ENCODE results near the gene EPG5.

EPG5 gene

DNA sequence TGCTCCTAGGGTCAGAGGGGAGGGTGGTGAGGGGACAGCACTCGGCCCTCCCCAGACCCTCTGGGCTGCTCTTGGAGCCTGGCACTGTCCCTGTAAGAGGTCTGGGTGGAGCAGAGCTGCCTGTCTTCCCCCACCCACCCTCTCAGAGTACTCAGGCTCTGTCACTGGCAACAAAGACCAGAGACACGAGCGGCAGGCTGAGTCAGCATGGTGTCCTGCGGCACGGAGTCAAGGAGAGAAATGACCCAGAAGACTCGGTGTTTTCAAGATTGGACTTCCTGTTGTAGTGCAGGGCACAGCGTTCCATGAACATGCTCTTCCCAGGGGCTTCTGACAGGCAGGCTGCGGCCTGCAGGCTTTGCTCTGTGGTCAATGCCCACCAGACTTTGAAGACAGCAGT, 121.7 kb downstream of the EPG5 start:
- Histone ChIP-seq H3K9ac (ENCODE audit: low read length) (peak overlapping the region; percentile 1), H3K27me3 (replicated peaks; ENCODE audit: control insufficient read depth, insufficient read depth, low read length) (no peaks in the 10 kb centered on the region), H3K4me3 (ENCODE audit: low read length) (no peak overlapping the region), H3K9me3 (ENCODE audit: control insufficient read depth, low read length) (no peaks in the 10 kb centered on the region), H3K36me3 (ENCODE audit: control insufficient read depth, insufficient read depth, low read length, severe bottlenecking) (peaks cover 12% of the 10 kb centered on the region), H3K4me1 (ENCODE audit: control insufficient read depth, insufficient read depth, low read length) (peaks cover 30% of the 10 kb centered on the region)
- no peak for DNase-seq (ENCODE audit: low read depth)

DNA sequence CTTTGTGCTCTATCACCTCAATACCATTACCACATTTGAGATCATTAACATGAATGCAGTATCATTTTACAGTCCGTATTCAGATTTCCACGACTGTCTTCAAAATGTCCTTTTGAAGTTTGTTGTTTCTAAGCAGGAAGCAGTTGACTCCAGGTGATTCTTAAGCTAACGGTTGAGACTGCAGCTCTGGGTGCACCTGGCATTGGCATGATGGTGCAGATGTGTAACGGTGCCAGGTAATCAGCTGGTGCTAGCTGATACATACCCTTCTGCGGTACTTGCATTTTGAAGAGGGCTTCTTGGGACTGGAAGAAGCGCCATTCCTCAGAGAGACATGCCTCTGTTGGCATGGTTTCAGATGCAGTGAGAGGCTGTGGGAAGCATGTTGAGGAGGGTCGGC, 122.2 kb downstream of the EPG5 start:
- Histone ChIP-seq H3K9me3 (ENCODE audit: control insufficient read depth, low read length) (no peaks in the 10 kb centered on the region), H3K36me3 (ENCODE audit: control insufficient read depth, insufficient read depth, low read length, severe bottlenecking) (peaks cover 9% of the 10 kb centered on the region), H3K9ac (ENCODE audit: low read length) (peak overlapping the region; percentile 1), H3K27me3 (replicated peaks; ENCODE audit: control insufficient read depth, insufficient read depth, low read length) (no peaks in the 10 kb centered on the region), H3K4me1 (ENCODE audit: control insufficient read depth, insufficient read depth, low read length) (peaks cover 30% of the 10 kb centered on the region), H3K4me3 (ENCODE audit: low read length) (no peak overlapping the region)
- DNase-seq (ENCODE audit: low read depth), result no peak

DNA sequence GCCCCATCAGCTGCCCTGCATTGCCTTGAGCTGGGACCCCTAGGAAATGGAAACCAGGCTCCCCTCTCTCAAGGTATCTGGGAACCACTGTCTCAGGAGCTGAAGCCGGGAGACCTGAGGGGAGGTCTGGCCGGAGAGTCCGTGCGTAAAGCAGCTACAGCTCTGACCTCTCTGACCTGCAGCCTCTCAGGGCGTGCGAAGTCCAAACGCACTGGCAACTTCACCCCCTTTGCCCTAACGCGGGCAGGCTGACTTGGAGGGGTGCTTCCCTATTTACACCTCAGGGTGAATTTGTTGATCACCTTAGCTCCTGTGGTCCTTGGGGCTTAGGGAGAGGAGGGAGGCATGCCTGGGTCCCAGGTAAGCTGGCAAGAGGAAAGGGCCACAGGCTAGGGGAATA, 124.1 kb downstream of the EPG5 start:
- Histone ChIP-seq H3K4me3 (ENCODE audit: low read length) (no peak overlapping the region), H3K27me3 (replicated peaks; ENCODE audit: control insufficient read depth, insufficient read depth, low read length) (peaks cover 2% of the 10 kb centered on the region), H3K9ac (ENCODE audit: low read length) (no peak overlapping the region), H3K4me1 (ENCODE audit: control insufficient read depth, insufficient read depth, low read length) (peaks cover 31% of the 10 kb centered on the region), H3K36me3 (ENCODE audit: control insufficient read depth, insufficient read depth, low read length, severe bottlenecking) (no peaks in the 10 kb centered on the region), H3K9me3 (ENCODE audit: control insufficient read depth, low read length) (no peaks in the 10 kb centered on the region)
- DNase-seq (ENCODE audit: low read depth), result no peak

DNA sequence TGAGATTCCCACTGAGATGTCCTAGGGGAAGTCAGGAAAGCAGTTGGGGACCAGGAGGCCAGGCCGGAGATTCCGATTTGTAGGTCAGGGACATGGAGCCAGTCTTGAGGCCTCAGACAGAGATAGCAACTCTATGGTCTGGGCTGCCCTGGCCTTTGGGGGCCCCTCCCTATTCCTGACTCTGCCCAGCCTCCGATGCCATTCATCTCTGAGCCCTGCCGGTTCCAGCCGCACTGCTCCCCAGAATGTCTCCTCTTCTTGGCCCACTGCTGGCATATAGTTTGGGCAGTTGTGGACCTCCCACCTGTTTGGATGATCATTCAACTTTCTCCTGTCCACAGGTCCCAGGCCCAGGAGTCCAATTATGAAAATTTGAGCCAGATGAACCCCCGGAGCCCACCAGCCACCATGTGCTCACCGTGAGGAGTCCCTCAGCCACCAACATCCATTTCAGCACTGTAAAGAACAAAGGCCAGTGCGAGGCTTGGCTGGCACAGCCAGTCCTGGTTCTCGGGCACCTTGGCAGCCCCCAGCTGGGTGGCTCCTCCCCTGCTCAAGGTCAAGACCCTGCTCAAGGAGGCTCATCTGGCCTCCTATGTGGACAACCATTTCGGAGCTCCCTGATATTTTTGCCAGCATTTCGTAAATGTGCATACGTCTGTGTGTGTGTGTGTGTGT, 125.2 kb downstream of the EPG5 start:
- DNase-seq (ENCODE audit: low read depth), result no peak
- H3K4me3 ChIP-seq (ENCODE audit: low read length), result no peak overlapping the region
- peaks cover 24% of the 10 kb centered on the region for H3K4me1 ChIP-seq (ENCODE audit: control insufficient read depth, insufficient read depth, low read length)
- H3K9ac ChIP-seq (ENCODE audit: low read length), result no peak overlapping the region
- peaks cover 3% of the 10 kb centered on the region for H3K27me3 ChIP-seq (replicated peaks; ENCODE audit: control insufficient read depth, insufficient read depth, low read length)
- H3K36me3 ChIP-seq (ENCODE audit: control insufficient read depth, insufficient read depth, low read length, severe bottlenecking), result no peaks in the 10 kb centered on the region
- no peaks in the 10 kb centered on the region for H3K9me3 ChIP-seq (ENCODE audit: control insufficient read depth, low read length)

DNA sequence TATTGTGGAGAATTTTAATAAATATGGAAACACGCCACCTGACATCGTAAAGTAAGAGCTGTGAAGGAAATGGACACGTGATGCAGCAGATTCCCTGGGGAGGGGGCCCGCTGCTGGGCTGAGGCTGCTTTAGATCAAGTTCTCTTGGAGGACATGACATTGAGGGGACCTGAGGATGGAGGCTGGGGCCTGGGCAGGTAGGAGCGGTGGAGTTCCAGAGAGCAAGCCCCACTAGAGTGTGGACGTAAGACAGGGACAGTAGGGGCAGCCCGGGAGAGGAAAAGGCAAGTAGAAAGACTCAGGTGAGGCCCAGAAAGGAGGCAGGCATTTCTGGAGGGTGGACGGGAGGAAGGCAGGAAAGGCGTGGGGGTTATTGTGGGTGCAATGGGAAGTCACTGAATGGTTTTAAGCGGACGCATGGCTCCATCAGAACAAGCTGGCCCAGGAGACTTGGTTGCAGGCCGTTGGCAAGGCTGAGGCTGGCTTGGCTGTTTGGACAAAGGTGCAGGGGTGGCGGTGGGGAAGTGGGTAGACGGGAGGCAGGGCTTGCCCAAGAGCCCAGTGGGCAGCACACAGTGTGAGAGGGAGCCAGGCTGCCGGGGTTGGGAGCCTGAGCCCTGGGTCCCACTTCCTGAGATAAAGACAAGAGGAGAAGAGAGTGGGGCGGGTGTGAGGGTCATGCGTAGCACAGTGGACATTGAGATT, 125.9 kb downstream of the EPG5 start:
- H3K36me3 ChIP-seq (ENCODE audit: control insufficient read depth, insufficient read depth, low read length, severe bottlenecking), result no peaks in the 10 kb centered on the region

DNA sequence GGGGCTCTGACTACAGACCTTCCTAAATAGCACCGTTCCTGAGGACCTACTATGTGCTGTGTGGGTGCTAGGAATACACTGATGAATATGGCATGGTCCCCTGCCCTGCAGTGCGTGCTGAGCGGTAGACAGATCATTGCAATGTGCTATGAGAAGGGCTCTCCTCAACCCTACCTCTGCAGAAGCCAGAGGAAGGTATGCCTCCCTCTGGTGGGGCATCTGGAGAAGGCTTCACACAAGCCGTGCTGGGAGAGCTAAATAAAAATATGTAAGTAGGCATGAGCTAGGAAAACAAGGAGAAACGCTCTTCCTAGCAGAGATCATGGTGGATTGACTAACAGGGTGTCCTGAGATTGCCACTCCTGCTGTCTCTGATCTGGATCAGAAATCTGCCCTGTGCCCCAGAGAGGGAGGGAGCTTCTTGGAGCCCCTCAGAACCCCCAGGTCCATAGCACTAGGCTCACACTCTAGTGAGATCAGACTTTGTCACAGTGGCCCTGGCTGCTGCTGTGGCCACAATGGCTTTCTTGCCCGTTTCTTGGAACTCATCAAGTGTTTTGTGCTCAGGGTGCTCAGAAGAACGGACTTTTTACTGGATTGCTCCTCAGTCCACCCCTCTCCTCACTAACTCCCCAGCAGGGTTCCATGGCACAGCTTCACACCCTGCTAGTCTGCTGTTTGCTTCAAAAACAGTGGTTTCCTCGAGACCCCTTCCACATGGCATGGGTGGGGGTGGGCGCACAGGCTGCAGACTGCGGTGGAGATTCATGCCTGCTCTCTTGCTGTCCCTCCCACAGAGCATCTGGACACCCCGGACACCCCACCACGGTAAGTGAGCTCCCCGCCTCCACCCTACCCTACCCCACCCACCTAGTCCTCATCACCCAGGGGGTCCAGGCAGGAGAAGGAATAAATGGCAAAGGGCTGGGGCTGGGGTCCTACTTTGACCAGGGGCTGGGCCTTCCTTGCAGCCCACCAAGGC, 127.4 kb downstream of the EPG5 start:
- Histone ChIP-seq H3K4me3 (ENCODE audit: low read length) (no peak overlapping the region), H3K9me3 (ENCODE audit: control insufficient read depth, low read length) (no peaks in the 10 kb centered on the region), H3K4me1 (ENCODE audit: control insufficient read depth, insufficient read depth, low read length) (peaks cover 15% of the 10 kb centered on the region), H3K9ac (ENCODE audit: low read length) (no peak overlapping the region), H3K27me3 (replicated peaks; ENCODE audit: control insufficient read depth, insufficient read depth, low read length) (peaks cover 3% of the 10 kb centered on the region), H3K36me3 (ENCODE audit: control insufficient read depth, insufficient read depth, low read length, severe bottlenecking) (no peaks in the 10 kb centered on the region)
- peak; percentile 67 for DNase-seq (ENCODE audit: low read depth)

More for the DNA sequence above, 125.9 kb downstream of the EPG5 start:
- no peak overlapping the region for H3K4me3 ChIP-seq (ENCODE audit: low read length)
- H3K27me3 ChIP-seq (replicated peaks; ENCODE audit: control insufficient read depth, insufficient read depth, low read length), result peaks cover 3% of the 10 kb centered on the region
- no peak for DNase-seq (ENCODE audit: low read depth)
- H3K9me3 ChIP-seq (ENCODE audit: control insufficient read depth, low read length), result no peaks in the 10 kb centered on the region
- H3K9ac ChIP-seq (ENCODE audit: low read length), result no peak overlapping the region
- peaks cover 24% of the 10 kb centered on the region for H3K4me1 ChIP-seq (ENCODE audit: control insufficient read depth, insufficient read depth, low read length)

DNA sequence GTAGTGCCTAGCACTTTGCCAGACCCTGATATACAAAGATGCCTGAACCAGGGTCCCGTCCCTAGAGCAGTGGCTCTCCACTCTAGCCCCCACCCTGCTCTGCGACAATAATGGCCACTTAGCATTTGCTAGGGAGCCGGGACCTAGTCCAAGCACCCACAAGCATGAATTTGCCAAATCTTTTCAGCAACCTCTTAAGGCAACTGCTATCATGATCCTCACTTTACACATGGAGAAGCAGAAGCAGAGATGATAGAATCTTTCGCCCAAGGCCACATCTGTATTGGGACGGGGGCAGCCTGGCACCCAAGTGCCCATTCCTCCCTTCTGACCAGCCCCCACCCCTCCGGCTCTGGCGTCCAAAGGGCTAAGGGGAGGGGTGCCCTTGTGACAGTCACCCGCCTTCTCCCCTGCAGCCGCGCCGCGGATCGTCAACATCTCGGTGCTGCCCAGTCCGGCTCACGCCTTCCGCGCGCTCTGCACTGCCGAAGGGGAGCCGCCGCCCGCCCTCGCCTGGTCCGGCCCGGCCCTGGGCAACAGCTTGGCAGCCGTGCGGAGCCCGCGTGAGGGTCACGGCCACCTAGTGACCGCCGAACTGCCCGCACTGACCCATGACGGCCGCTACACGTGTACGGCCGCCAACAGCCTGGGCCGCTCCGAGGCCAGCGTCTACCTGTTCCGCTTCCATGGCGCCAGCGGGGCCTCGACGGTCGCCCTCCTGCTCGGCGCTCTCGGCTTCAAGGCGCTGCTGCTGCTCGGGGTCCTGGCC, 128.6 kb downstream of the EPG5 start:
- H3K36me3 ChIP-seq (ENCODE audit: control insufficient read depth, insufficient read depth, low read length, severe bottlenecking), result no peaks in the 10 kb centered on the region
- DNase-seq (ENCODE audit: low read depth), result no peak
- H3K4me1 ChIP-seq (ENCODE audit: control insufficient read depth, insufficient read depth, low read length), result peaks cover 10% of the 10 kb centered on the region
- H3K9ac ChIP-seq (ENCODE audit: low read length), result peak overlapping the region; percentile 34
- no peaks in the 10 kb centered on the region for H3K9me3 ChIP-seq (ENCODE audit: control insufficient read depth, low read length)
- peak overlapping the region; percentile 67 for H3K4me3 ChIP-seq (ENCODE audit: low read length)
- H3K27me3 ChIP-seq (replicated peaks; ENCODE audit: control insufficient read depth, insufficient read depth, low read length), result peaks cover 3% of the 10 kb centered on the region

DNA sequence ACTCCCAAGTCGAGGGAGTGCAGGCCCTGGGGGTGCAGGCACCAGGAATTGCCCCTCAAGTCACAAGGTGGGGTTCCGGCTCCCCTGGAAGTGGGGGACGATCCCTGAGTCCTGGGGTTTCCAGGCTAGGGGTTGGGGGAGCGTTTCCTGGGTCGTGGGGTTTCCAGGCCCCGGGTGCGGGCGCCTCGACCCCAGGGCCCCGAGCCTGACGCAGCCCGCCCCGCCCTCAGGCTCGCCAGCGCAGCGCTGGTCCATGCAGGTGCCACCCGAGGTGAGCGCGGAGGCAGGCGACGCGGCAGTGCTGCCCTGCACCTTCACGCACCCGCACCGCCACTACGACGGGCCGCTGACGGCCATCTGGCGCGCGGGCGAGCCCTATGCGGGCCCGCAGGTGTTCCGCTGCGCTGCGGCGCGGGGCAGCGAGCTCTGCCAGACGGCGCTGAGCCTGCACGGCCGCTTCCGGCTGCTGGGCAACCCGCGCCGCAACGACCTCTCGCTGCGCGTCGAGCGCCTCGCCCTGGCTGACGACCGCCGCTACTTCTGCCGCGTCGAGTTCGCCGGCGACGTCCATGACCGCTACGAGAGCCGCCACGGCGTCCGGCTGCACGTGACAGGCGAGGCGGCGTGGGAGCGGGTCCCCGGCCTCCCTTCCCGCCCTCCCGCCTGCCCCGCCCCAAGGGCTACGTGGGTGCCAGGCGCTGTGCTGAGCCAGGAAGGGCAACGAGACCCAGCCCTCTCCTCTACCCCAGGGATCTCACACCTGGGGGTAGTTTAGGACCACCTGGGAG, 129.7 kb downstream of the EPG5 start:
- H3K27me3 ChIP-seq (replicated peaks; ENCODE audit: control insufficient read depth, insufficient read depth, low read length), result peaks cover 3% of the 10 kb centered on the region
- peaks cover 10% of the 10 kb centered on the region for H3K4me1 ChIP-seq (ENCODE audit: control insufficient read depth, insufficient read depth, low read length)
- H3K9me3 ChIP-seq (ENCODE audit: control insufficient read depth, low read length), result no peaks in the 10 kb centered on the region
- no peaks in the 10 kb centered on the region for H3K36me3 ChIP-seq (ENCODE audit: control insufficient read depth, insufficient read depth, low read length, severe bottlenecking)
- no peak overlapping the region for H3K9ac ChIP-seq (ENCODE audit: low read length)
- DNase-seq (ENCODE audit: low read depth), result peak; percentile 35
- H3K4me3 ChIP-seq (ENCODE audit: low read length), result peak overlapping the region; percentile 67

DNA sequence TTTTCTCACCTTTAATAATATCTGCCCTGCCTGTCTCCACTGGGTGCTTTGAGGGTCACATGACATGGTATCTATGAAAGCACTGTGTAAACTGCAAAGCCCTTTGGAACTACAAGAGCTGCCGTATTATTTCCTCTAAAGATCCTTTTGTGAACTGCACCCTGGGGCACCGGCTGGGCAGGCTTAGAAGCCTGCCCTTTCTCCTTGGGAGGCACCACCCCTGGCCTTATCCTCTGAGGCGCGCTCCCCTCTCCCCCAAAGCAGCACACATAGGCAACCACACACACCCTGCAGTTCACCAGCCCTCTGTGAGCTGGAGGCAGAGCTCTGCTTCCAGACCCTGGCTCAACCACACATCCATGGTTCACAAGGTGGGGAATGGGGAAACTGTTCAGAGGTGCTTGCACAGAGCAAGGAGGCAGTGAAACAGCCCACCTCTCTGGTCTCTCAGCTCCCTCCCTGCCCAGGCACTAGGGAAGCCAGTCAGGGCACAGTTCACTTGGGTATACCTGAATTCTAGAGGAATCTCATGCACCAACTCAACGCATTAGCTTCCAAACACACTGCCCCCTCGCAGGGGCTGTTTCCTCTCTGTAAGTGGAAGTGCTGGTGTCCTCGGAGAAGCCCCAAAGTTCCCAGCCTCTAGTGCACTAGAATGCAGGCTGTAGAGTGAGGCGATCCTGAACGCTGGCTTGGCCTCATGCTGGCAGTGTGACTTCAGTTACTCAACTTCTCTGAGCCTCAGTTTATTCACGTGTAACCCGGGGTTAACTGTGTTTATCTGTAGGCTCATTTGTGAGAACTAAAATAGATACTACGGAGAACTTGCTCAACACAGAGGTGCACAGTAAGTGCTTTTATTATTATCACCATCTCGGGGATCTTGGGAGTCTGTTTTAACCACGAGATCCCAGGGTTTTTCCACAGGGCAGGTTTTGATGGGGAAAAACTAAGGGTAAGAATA, 130.6 kb downstream of the EPG5 start:
- H3K9me3 ChIP-seq (ENCODE audit: control insufficient read depth, low read length), result no peaks in the 10 kb centered on the region
- no peak for DNase-seq (ENCODE audit: low read depth)
- H3K27me3 ChIP-seq (replicated peaks; ENCODE audit: control insufficient read depth, insufficient read depth, low read length), result peaks cover 3% of the 10 kb centered on the region
- peaks cover 10% of the 10 kb centered on the region for H3K4me1 ChIP-seq (ENCODE audit: control insufficient read depth, insufficient read depth, low read length)
- H3K4me3 ChIP-seq (ENCODE audit: low read length), result no peak overlapping the region
- H3K36me3 ChIP-seq (ENCODE audit: control insufficient read depth, insufficient read depth, low read length, severe bottlenecking), result no peaks in the 10 kb centered on the region
- no peak overlapping the region for H3K9ac ChIP-seq (ENCODE audit: low read length)

Data from adipocyte (in vitro differentiated cells).